Natural killer cell (primary cell): ENCODE data around the gene BPIFA1. TPM values are rescaled to one million over a fixed set of nuclear protein-coding genes. Genes with fewer than 3 reads are reported as not detected.

Experiments
- ATAC-seq, 3 donors: fragments of 150-1000 bp in 2 of 3; fragments of 200-7000 bp in 1 of 3; cut with Tn5 transposase; 1 replicate in 1 of 3; 2 replicates in 2 of 3; pipeline ENCODE4 v1.10.0; 2021; ENCODE audit warnings: mild to moderate bottlenecking in 2 of 3, moderate library complexity in 2 of 3
- DNase-seq, 2 donors: peaks; one replicate each; pipeline versions ENCODE4 v3.0.0 to v3.0.0-alpha.2; 2013 to 2021; ENCODE audit warnings: mixed read lengths in 1 of 2
- H3K27ac ChIP-seq: one replicate; pipeline ENCODE4 v1.5.1; 2013; ENCODE audit warnings: mild to moderate bottlenecking, low read length
- H3K27me3 ChIP-seq: one replicate; pipeline ENCODE4 v1.6.1; 2013; ENCODE audit warnings: low read length; ENCODE audit not compliant: control insufficient read depth, insufficient read depth
- H3K36me3 ChIP-seq: one replicate; pipeline ENCODE4 v1.6.1; 2013; ENCODE audit warnings: low read length; ENCODE audit not compliant: control insufficient read depth, insufficient read depth
- H3K4me1 ChIP-seq: one replicate; pipeline ENCODE4 v1.6.1; 2013; ENCODE audit warnings: low read length; ENCODE audit not compliant: control insufficient read depth, insufficient read depth
- H3K4me3 ChIP-seq: one replicate; pipeline ENCODE4 v1.5.1; 2013; ENCODE audit warnings: low read length
- H3K9me3 ChIP-seq: one replicate; pipeline ENCODE4 v1.6.1; 2013; ENCODE audit warnings: low read length; ENCODE audit not compliant: control insufficient read depth, insufficient read depth
- H3K27ac Mint-ChIP-seq, 2 donors: one replicate each; pipeline ENCODE4 v1.8.0; 2022; ENCODE audit warnings: mild to moderate bottlenecking in 2 of 2, mixed read lengths in 2 of 2, moderate library complexity in 1 of 2
- H3K27me3 Mint-ChIP-seq, 2 donors: one replicate each; pipeline ENCODE4 v1.8.0; 2022; ENCODE audit warnings: low read depth in 2 of 2, mixed read lengths in 2 of 2
- H3K36me3 Mint-ChIP-seq: one replicate; pipeline ENCODE4 v1.8.0; 2022; ENCODE audit warnings: mixed read lengths
- H3K4me1 Mint-ChIP-seq, 2 donors: one replicate each; pipeline ENCODE4 v1.8.0; 2022; ENCODE audit warnings: mixed read lengths in 2 of 2
- H3K4me3 Mint-ChIP-seq: one replicate; pipeline ENCODE4 v1.8.0; 2022; ENCODE audit warnings: mild to moderate bottlenecking, moderate library complexity, mixed read lengths
- H3K9me3 Mint-ChIP-seq, 2 donors: one replicate each; pipeline ENCODE4 v1.8.0; 2022; ENCODE audit warnings: mixed read lengths in 2 of 2
- CTCF ChIP-seq: fragments of 200-600 bp; IDR thresholded peaks from one replicate; pipeline ENCODE4 v1.8.0; 2022; ENCODE audit warnings: antibody characterized with exemption
- WGBS: methylation state at CpG from one replicate; pipeline ENCODE4 v1.1.7; 2013; ENCODE audit warnings: missing lambda C conversion rate; ENCODE audit not compliant: insufficient coverage; 5-methylcytosine and 5-hydroxymethylcytosine counted together
- intact Hi-C: fragments of 100-400 bp; cut with micrococcal nuclease; formaldehyde crosslinking; loops from one replicate; pipeline ENCODE4 v1.14.2; 2022
- total RNA-seq, 4 donors: library from RNA; stranded (reverse); fragments of 120-200 nt in 1 of 4; gene quantifications; one replicate each; pipeline versions ENCODE4 v1.2.3 to v1.2.4, GENCODE V29; 2013 to 2022

BPIFA1 gene
- total RNA-seq, 3 donors from 2014 or later (not counting 1 experiment from before 2014, with no cell fraction given) = not detected

GRCh38 chr20:33278700-33279099, 42.9 kb downstream of the BPIFA1 start:
- Histone ChIP-seq H3K36me3 (no peaks in the 10 kb centered on the region), H3K9me3 (no peaks in the 10 kb centered on the region), H3K4me3 (no peak overlapping the region), H3K27ac (no peak overlapping the region), H3K27me3 (no peaks in the 10 kb centered on the region), H3K4me1 (no peaks in the 10 kb centered on the region)
- 81% methylated on average over 3 of the region's 3 CpGs for WGBS
- no peak overlapping the region for H3K4me3 Mint-ChIP-seq
- TF ChIP-seq CTCF = no peak
- DNase-seq (no peak), ATAC-seq (no peak)
- intact Hi-C loops = no loop called here
- no peaks in the 10 kb centered on the region for H3K9me3 Mint-ChIP-seq
- H3K36me3 Mint-ChIP-seq = no peaks in the 10 kb centered on the region
- H3K27ac Mint-ChIP-seq = no peak overlapping the region
- peaks cover 18 to 24% of the 10 kb centered on the region in 2 donors for H3K27me3 Mint-ChIP-seq
- no peaks in the 10 kb centered on the region for H3K4me1 Mint-ChIP-seq

GRCh38 chr20:33279261-33279910, 43.6 kb downstream of the BPIFA1 start:
- WGBS = 75% methylated on average over 5 of the region's 6 CpGs
- no peak overlapping the region for H3K4me3 Mint-ChIP-seq
- H3K27ac ChIP-seq = no peak overlapping the region
- no peak overlapping the region for H3K27ac Mint-ChIP-seq
- no peaks in the 10 kb centered on the region for H3K9me3 Mint-ChIP-seq
- no peaks in the 10 kb centered on the region for H3K4me1 ChIP-seq
- no peak overlapping the region for H3K4me3 ChIP-seq
- no peaks in the 10 kb centered on the region for H3K36me3 Mint-ChIP-seq
- peaks cover 18 to 24% of the 10 kb centered on the region in 2 donors for H3K27me3 Mint-ChIP-seq
- intact Hi-C loops = no loop called here
- H3K9me3 ChIP-seq = no peaks in the 10 kb centered on the region
- TF ChIP-seq CTCF = no peak
- no peaks in the 10 kb centered on the region for H3K27me3 ChIP-seq
- no peak for DNase-seq
- no peaks in the 10 kb centered on the region for H3K4me1 Mint-ChIP-seq
- H3K36me3 ChIP-seq = no peaks in the 10 kb centered on the region
- no peak for ATAC-seq

GRCh38 chr20:33280000-33280680, 44.3 kb downstream of the BPIFA1 start:
- 87% methylated on average over 9 of the region's 9 CpGs for WGBS
- intact Hi-C loops = no loop called here
- no peak for DNase-seq

More at GRCh38 chr20:33280000-33280680, 44.3 kb downstream of the BPIFA1 start:
- Histone ChIP-seq H3K36me3 (no peaks in the 10 kb centered on the region), H3K9me3 (no peaks in the 10 kb centered on the region), H3K4me1 (no peaks in the 10 kb centered on the region), H3K27ac (no peak overlapping the region), H3K27me3 (no peaks in the 10 kb centered on the region), H3K4me3 (no peak overlapping the region)
- H3K4me1 Mint-ChIP-seq = peaks cover 0 to 3% of the 10 kb centered on the region in 2 donors
- no peak overlapping the region for H3K27ac Mint-ChIP-seq
- no peak for ATAC-seq
- H3K4me3 Mint-ChIP-seq = no peak overlapping the region
- no peaks in the 10 kb centered on the region for H3K36me3 Mint-ChIP-seq
- TF ChIP-seq CTCF = no peak
- H3K27me3 Mint-ChIP-seq = peaks cover 23 to 30% of the 10 kb centered on the region in 2 donors
- H3K9me3 Mint-ChIP-seq = no peaks in the 10 kb centered on the region
